ENCODE data around the gene ZNF786.

ZNF786 gene

GRCh38 chr7:149136118-149136517 lies 45.6 kb upstream of the ZNF786 start:
- no peak for ATAC-seq
- TF ChIP-seq ZFP3 (CRISPR knock-in tag; IDR thresholded peaks at IDR 0.05) (no peak), GLIS3 (CRISPR knock-in tag; IDR thresholded peaks at IDR 0.05) (no peak), ZFP30 (CRISPR knock-in tag; IDR thresholded peaks at IDR 0.05) (no peak), ZNF565 (CRISPR knock-in tag; conservative IDR thresholded peaks at IDR 0.05; ENCODE audit: low read depth) (no peak), CSDC2 (CRISPR knock-in tag; IDR thresholded peaks at IDR 0.05) (no peak), POU6F1 (CRISPR knock-in tag; IDR thresholded peaks at IDR 0.05; ENCODE audit: borderline replicate concordance, low read depth) (no peak), PATZ1 (CRISPR knock-in tag; IDR thresholded peaks at IDR 0.05; ENCODE audit: borderline replicate concordance) (no peak), ZNF8 (CRISPR knock-in tag; IDR thresholded peaks at IDR 0.05) (no peak), TOX (CRISPR knock-in tag; IDR thresholded peaks at IDR 0.05; ENCODE audit: borderline replicate concordance) (no peak), PPARA (CRISPR knock-in tag; IDR thresholded peaks at IDR 0.05; ENCODE audit: borderline replicate concordance) (no peak), ESRRG (CRISPR knock-in tag; IDR thresholded peaks at IDR 0.05) (no peak), ZC3H10 (CRISPR knock-in tag; IDR thresholded peaks at IDR 0.05) (no peak)

- ATAC-seq: no peak
- TF ChIP-seq GLIS3 (CRISPR knock-in tag; IDR thresholded peaks at IDR 0.05) (no peak), TOX (CRISPR knock-in tag; IDR thresholded peaks at IDR 0.05; ENCODE audit: borderline replicate concordance) (no peak), ZNF8 (CRISPR knock-in tag; IDR thresholded peaks at IDR 0.05) (no peak), POU6F1 (CRISPR knock-in tag; IDR thresholded peaks at IDR 0.05; ENCODE audit: borderline replicate concordance, low read depth) (no peak), ARNTL (CRISPR knock-in tag; IDR thresholded peaks at IDR 0.05; ENCODE audit: borderline replicate concordance, low read depth) (no peak)
Observed at GRCh38 chr7:149133028-149133710, 42.7 kb upstream of the ZNF786 start.

- ATAC-seq: no peak
- TF ChIP-seq CREB5 (CRISPR knock-in tag; IDR thresholded peaks at IDR 0.05; ENCODE audit: low read depth) (no peak), BACH2 (CRISPR knock-in tag; IDR thresholded peaks at IDR 0.05; ENCODE audit: borderline replicate concordance) (no peak), ZNF565 (CRISPR knock-in tag; conservative IDR thresholded peaks at IDR 0.05; ENCODE audit: low read depth) (no peak), GLIS3 (CRISPR knock-in tag; IDR thresholded peaks at IDR 0.05) (no peak), PPARA (CRISPR knock-in tag; IDR thresholded peaks at IDR 0.05; ENCODE audit: borderline replicate concordance) (no peak), ZNF70 (CRISPR knock-in tag; IDR thresholded peaks at IDR 0.05) (no peak), SNAI2 (CRISPR knock-in tag; IDR thresholded peaks at IDR 0.05) (no peak), CSRNP3 (CRISPR knock-in tag; IDR thresholded peaks at IDR 0.05) (no peak), CSDC2 (CRISPR knock-in tag; IDR thresholded peaks at IDR 0.05) (no peak), PATZ1 (CRISPR knock-in tag; IDR thresholded peaks at IDR 0.05; ENCODE audit: borderline replicate concordance) (no peak), RARB (CRISPR knock-in tag; IDR thresholded peaks at IDR 0.05) (no peak), OSR1 (CRISPR knock-in tag; IDR thresholded peaks at IDR 0.05) (no peak), TCF4 (CRISPR knock-in tag; IDR thresholded peaks at IDR 0.05; ENCODE audit: borderline replicate concordance) (no peak), POU6F1 (CRISPR knock-in tag; IDR thresholded peaks at IDR 0.05; ENCODE audit: borderline replicate concordance, low read depth) (no peak), ZNF8 (CRISPR knock-in tag; IDR thresholded peaks at IDR 0.05) (no peak), ZFP3 (CRISPR knock-in tag; IDR thresholded peaks at IDR 0.05) (no peak), ESRRG (CRISPR knock-in tag; IDR thresholded peaks at IDR 0.05) (no peak), ISL1 (CRISPR knock-in tag; IDR thresholded peaks at IDR 0.05) (no peak), ZC3H10 (CRISPR knock-in tag; IDR thresholded peaks at IDR 0.05) (no peak)
Observed at GRCh38 chr7:149130572-149131198, 40.2 kb upstream of the ZNF786 start.

Data from SK-N-SH treated with all-trans-retinoic acid at 6 μM for 48 hours (cell line).